KOPT-K1 (cell line): Measurements from ENCODE around the gene KCNN4.
"Not testable (repeated sequence)": the region's sequence is repeated elsewhere in the genome, so short reads cannot be mapped to it uniquely, and the experiment has no call there.

ENCODE experiments used
- H3K27ac ChIP-seq: fragments of 200-600 bp; sonication (generic); 2 replicates; pipeline ENCODE4 v1.5.1; 2016; ENCODE audit warnings: antibody characterized with exemption, mild to moderate bottlenecking, low read depth, low read length; ENCODE audit not compliant: poor library complexity, severe bottlenecking
- H3K36me3 ChIP-seq: fragments of 200-600 bp; sonication (generic); 2 replicates; pipeline ENCODE4 v1.5.1; 2017; ENCODE audit warnings: antibody characterized with exemption, mild to moderate bottlenecking, low read length, moderate library complexity; ENCODE audit not compliant: insufficient read depth
- H3K9me3 ChIP-seq: fragments of 200-600 bp; sonication (generic); 2 replicates; pipeline ENCODE4 v1.5.1; 2017; ENCODE audit warnings: antibody characterized with exemption, low read length, mild to moderate bottlenecking; ENCODE audit not compliant: insufficient read depth, poor library complexity, severe bottlenecking

The KCNN4 gene

GRCh38 chr19:43784241-43784980 lies 3.6 kb upstream of the KCNN4 start:
- H3K36me3 ChIP-seq: no peaks in the 10 kb centered on the region
- H3K27ac ChIP-seq: peak overlapping the region; percentile 94
- no peaks in the 10 kb centered on the region for H3K9me3 ChIP-seq

- Histone ChIP-seq H3K9me3 (no peaks in the 10 kb centered on the region), H3K27ac (peak overlapping the region; percentile 94), H3K36me3 (no peaks in the 10 kb centered on the region)
These were observed 2.9 kb upstream of the KCNN4 start for GRCh38 chr19:43783636-43784035.

GRCh38 chr19:43782689-43783231 lies 2.0 kb upstream of the KCNN4 start:
- H3K27ac ChIP-seq: peak overlapping the region; percentile 2
- no peaks in the 10 kb centered on the region for H3K9me3 ChIP-seq
- H3K36me3 ChIP-seq: no peaks in the 10 kb centered on the region

- Histone ChIP-seq H3K9me3 (no peaks in the 10 kb centered on the region), H3K36me3 (no peaks in the 10 kb centered on the region), H3K27ac (peak overlapping the region; percentile 2)
These were observed 1.5 kb upstream of the KCNN4 start for GRCh38 chr19:43782311-43782660.

GRCh38 chr19:43781630-43782310 lies 997 bp upstream of the KCNN4 start:
- Histone ChIP-seq H3K27ac (peak overlapping the region; percentile 2), H3K36me3 (no peaks in the 10 kb centered on the region), H3K9me3 (no peaks in the 10 kb centered on the region)

GRCh38 chr19:43779820-43780219 lies 953 bp downstream of the KCNN4 start:
- H3K9me3 ChIP-seq: no peaks in the 10 kb centered on the region
- peak overlapping the region; percentile 90 for H3K27ac ChIP-seq
- no peaks in the 10 kb centered on the region for H3K36me3 ChIP-seq

- Histone ChIP-seq H3K27ac (peak overlapping the region; percentile 90), H3K9me3 (no peaks in the 10 kb centered on the region), H3K36me3 (no peaks in the 10 kb centered on the region)
These were observed 1.5 kb downstream of the KCNN4 start for GRCh38 chr19:43779147-43779819.

GRCh38 chr19:43778651-43779050 lies 2.1 kb downstream of the KCNN4 start:
- no peaks in the 10 kb centered on the region for H3K9me3 ChIP-seq
- peak overlapping the region; percentile 90 for H3K27ac ChIP-seq
- peaks cover 5% of the 10 kb centered on the region for H3K36me3 ChIP-seq

- Histone ChIP-seq H3K27ac (peak overlapping the region; percentile 90), H3K9me3 (no peaks in the 10 kb centered on the region), H3K36me3 (peaks cover 19% of the 10 kb centered on the region)
These were observed 3.5 kb downstream of the KCNN4 start for GRCh38 chr19:43777163-43777695.

- H3K9me3 ChIP-seq: no peaks in the 10 kb centered on the region
- H3K27ac ChIP-seq: peak overlapping the region; percentile 90
- H3K36me3 ChIP-seq: peaks cover 29% of the 10 kb centered on the region
These were observed 4.5 kb downstream of the KCNN4 start for GRCh38 chr19:43776286-43776685.

- Histone ChIP-seq H3K27ac (no peak overlapping the region), H3K9me3 (no peaks in the 10 kb centered on the region), H3K36me3 (peaks cover 38% of the 10 kb centered on the region)
These were observed 5.4 kb downstream of the KCNN4 start for GRCh38 chr19:43775299-43775890.

GRCh38 chr19:43774940-43775258 lies 5.9 kb downstream of the KCNN4 start:
- not testable (repeated sequence) for H3K27ac ChIP-seq, H3K9me3 ChIP-seq
- H3K36me3 ChIP-seq: peaks cover 43% of the 10 kb centered on the region

GRCh38 chr19:43774103-43774939 lies 6.5 kb downstream of the KCNN4 start:
- H3K9me3 ChIP-seq: no peaks in the 10 kb centered on the region
- peaks cover 48% of the 10 kb centered on the region for H3K36me3 ChIP-seq
- H3K27ac ChIP-seq: no peak overlapping the region

GRCh38 chr19:43773725-43774102 lies 7.1 kb downstream of the KCNN4 start:
- Histone ChIP-seq H3K9me3 (no peaks in the 10 kb centered on the region), H3K27ac (no peak overlapping the region), H3K36me3 (peaks cover 54% of the 10 kb centered on the region)
